GM20000 (cell line): ENCODE measurements around the gene SPSB4.
A peak's percentile ranks its signal among the peaks of the same experiment; 100 is the strongest.

Experiments
- DNase-seq: peaks from one replicate; pipeline ENCODE4 v3.0.0; 2012; ENCODE audit warnings: low spot score
- TF ChIP-seq, protein P1 (sequence below): IDR thresholded peaks from 2 replicates; pipeline ENCODE4 v1.5.1; 2012; ENCODE audit warnings: mild to moderate bottlenecking, control low read depth; ENCODE audit errors: extremely low read depth, missing control alignments

SPSB4 gene

DNA sequence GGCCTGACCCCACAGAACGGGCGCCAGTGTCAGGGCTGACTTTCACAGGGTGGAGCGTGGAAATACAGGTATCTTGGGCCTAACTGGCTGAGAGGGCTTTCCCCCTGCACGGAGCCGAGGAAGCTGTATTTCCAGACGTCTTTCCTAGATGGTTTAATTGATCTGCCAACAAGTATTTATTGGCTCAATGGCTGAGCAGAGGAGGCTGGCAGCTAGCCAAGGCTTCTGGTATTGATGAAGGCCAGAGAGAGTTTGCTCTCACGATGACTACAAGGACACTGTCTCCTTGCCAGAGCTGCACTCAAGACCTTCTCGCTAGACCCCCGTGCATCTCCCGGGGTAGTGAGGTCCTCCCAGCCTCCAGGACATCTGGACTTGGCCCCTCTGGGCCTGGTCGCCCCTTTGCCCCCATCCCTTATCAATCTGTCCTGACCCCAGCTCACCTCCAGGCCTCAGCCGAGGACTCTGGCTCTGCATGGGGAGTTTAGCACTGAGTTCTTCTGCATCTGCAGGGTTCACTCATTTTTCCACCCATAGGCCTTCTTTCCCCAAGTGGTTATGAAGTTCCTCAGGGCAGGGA, 20.6 kb downstream of the SPSB4 start:
- DNase-seq = no peak
- TF ChIP-seq, protein P1, sequence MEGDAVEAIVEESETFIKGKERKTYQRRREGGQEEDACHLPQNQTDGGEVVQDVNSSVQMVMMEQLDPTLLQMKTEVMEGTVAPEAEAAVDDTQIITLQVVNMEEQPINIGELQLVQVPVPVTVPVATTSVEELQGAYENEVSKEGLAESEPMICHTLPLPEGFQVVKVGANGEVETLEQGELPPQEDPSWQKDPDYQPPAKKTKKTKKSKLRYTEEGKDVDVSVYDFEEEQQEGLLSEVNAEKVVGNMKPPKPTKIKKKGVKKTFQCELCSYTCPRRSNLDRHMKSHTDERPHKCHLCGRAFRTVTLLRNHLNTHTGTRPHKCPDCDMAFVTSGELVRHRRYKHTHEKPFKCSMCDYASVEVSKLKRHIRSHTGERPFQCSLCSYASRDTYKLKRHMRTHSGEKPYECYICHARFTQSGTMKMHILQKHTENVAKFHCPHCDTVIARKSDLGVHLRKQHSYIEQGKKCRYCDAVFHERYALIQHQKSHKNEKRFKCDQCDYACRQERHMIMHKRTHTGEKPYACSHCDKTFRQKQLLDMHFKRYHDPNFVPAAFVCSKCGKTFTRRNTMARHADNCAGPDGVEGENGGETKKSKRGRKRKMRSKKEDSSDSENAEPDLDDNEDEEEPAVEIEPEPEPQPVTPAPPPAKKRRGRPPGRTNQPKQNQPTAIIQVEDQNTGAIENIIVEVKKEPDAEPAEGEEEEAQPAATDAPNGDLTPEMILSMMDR = no peak

DNA sequence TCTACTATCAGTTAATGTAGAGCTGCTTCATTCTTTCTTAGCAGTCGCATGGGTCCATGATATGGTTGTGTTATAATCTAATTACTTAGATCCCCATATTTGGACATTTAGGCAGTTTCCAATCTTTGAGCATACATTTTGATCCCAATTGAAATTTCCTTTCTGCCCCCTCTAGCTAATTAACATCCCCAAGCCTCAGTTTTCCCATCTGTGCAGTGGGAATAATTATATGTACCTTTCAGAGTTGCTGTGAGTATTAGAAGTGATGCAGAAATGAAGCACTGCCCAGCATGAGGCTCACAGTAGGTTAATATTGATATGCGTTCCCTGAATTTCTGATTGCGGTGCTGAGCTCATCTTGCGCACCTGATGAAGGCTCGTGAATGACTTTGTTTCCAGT, 21.8 kb downstream of the SPSB4 start:
- no peak for DNase-seq
- TF ChIP-seq, protein P1 = no peak

DNA sequence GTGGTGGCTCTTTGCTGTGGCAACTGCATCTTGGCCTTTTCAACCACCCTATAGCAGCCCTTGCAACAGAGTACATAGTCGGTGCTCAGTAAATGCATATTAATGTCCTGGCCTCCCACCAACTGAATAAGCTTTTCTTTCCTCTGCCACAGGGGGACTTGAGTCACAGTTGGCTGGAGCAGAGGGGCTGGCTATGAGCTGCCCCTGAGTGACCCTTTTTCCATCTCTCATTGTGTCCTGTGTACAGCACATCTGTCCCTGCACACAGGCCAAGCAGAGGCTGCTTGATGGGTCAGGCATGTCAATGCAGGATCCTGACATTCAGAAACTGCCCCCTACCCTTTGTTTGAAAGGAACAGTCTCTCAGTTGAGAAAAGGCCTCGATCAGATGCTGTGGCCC, 22.4 kb downstream of the SPSB4 start:
- no peak for DNase-seq
- TF ChIP-seq, protein P1 = no peak

DNA sequence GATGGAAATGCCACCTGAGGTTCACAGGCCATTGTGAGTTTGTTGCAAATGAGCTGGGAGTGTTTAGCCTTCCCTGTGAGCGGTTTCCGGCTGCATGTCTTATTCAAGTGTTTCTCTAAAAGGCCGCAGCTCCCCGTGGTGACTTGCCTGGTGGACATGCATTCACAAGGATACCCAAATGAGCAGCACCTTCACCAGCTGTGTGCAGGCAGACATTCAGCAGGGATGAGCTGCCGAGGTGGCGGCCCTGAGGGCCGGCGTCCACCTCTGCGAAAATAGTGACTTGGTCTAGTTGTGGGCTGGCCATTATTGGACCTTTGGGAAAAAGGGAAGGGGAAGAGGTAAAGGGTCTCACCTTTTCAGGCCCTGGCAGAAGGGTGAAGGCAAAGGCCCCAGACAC, 23.4 kb downstream of the SPSB4 start:
- TF ChIP-seq, protein P1 = no peak
- no peak for DNase-seq

DNA sequence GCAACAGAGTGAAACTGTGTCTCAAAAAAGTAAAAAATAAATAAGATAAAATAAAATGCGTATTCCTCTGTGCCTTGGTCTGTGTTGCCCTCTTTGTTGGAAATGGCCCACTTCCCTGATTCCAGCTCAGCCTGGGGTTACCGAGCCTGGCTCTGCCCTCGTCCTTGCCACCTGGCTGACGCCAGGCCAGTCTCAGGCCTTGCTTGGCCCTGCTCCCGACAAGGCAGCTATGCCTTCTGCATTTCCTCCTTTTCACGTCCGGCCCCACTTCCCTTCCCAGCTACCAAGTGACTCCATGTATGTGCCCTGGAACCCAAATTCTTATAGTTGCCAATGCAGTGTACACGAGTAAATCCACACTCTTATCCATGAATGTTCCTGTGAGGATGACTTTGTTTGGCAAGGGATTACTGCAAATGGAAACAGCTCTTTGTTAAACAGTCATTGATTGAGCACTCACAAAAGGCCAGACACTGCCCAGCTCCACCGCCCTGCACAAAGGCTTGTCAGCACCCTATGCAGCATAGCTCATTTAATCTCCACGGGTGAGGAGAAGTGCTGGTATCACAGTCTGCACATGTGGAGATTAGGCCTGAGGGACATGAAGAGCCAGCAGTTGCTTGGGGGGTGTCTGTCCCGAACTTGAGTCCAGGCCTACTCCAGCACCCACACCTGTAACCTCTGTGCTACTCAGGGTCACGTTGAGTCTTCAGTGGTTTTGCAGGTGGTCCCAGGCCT, 25.1 kb downstream of the SPSB4 start:
- TF ChIP-seq, protein P1 = no peak
- no peak for DNase-seq

DNA sequence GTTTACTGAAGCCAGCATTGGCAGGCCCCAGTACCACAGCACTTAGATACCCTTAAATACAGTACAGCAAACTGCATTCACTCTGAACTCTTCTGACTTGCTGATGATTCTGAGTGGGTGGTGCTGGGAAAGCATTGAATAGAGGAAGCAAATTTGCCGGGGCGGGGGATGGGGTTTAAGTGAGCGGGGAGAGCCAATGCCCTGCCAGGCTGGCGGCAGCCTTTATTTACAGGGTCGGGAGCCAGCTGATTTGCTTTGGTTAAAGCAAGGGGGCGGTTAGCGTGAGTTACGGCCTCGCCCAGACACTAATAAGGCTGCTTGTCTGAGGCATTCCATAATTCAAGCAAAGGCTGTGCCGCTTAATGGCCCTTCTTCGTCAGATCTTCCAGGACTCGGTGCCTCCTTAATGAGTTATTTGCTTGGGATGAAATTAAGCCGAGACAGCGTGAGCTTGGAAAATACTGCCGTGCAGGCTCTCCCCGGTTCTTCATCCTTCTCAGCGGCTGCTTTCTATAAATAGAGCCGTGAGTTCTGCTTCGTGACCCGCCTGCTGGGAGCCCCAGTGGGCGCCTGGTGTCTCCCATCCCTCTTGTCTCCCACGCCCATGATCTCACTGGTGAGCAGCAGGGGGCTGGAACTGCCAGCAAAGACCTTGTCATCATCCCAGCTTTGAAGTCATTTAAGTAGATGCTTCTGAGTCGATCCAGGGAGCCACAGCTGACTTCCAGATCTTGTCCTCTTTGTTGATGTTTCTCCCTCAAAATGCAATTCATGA, 25.8 kb downstream of the SPSB4 start:
- TF ChIP-seq, protein P1 = no peak
- peak; percentile 39 for DNase-seq

DNA sequence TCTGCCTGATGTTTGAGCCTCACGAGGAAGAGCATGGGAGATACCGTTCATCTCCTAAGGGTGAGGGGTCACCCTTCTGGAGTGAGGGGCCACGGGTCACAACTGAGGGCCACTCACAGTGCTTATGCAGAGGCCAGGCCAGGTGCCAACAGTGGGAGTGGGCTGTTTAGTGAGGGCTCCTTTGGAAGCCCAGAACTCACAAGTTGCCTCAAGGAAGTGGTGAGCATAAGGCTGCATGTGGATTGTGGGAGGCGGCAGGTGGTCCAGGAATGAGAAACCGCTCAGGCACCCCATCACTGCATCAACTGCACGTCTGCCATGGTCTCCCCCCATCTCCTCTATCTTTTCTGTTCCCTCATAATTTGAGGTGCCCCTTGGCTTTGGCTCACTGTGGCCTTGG, 26.5 kb downstream of the SPSB4 start:
- no peak for DNase-seq
- TF ChIP-seq, protein P1 = no peak
